ENCODE measurements around the gene CCL14. TPM values are rescaled to one million over a fixed set of nuclear protein-coding genes. Genes with fewer than 3 reads are reported as not detected.

Gene CCL14
- total and polyA plus RNA-seq, 2 of the 13 experiments (the other 11 are each of a cell fraction or from before 2014, with no cell fraction given): 1.1 to 1.7 TPM

- TF ChIP-seq ZBTB49 (CRISPR knock-in tag; IDR thresholded peaks at IDR 0.05; ENCODE audit: borderline replicate concordance): no peak
- no peak for TF ChIP-seq POLR2AphosphoS2 (IDR thresholded peaks at IDR 0.05; ENCODE audit: low read depth, low read length)
- peak; percentile 85 for TF ChIP-seq GATAD2A (CRISPR knock-in tag; IDR thresholded peaks at IDR 0.05)
- TF ChIP-seq ZHX1 (CRISPR knock-in tag; IDR thresholded peaks at IDR 0.05; ENCODE audit: low read depth): no peak
- TF ChIP-seq ZNF609 (CRISPR knock-in tag; IDR thresholded peaks at IDR 0.05; ENCODE audit: borderline replicate concordance): no peak; the same call in 1 of the 2 replicates
- TF ChIP-seq GATAD1 (CRISPR knock-in tag; IDR thresholded peaks at IDR 0.05): peak; percentile 62; the same call in 1 of the 2 replicates
- no peak for TF ChIP-seq ZNF430 (CRISPR knock-in tag; IDR thresholded peaks at IDR 0.05)
- TF ChIP-seq POLR2G (IDR thresholded peaks at IDR 0.05; ENCODE audit: low read depth, low read length): no peak
- no peak for TF ChIP-seq ZNF138 (CRISPR knock-in tag; IDR thresholded peaks at IDR 0.05; ENCODE audit: low read depth)
- no peak for TF ChIP-seq TP53 (CRISPR knock-in tag; conservative IDR thresholded peaks at IDR 0.05)
- no peak for TF ChIP-seq FOXC1 (CRISPR knock-in tag; IDR thresholded peaks at IDR 0.05; ENCODE audit: borderline replicate concordance)
- TF ChIP-seq HNRNPL (IDR thresholded peaks at IDR 0.05; ENCODE audit: low read depth, low read length): no peak
- no peak for TF ChIP-seq ASH2L (IDR thresholded peaks at IDR 0.05; ENCODE audit: insufficient read length, low read depth, low read length)
- no peak for TF ChIP-seq HIVEP1 (CRISPR knock-in tag; IDR thresholded peaks at IDR 0.05)
- no peak for TF ChIP-seq POLR2A (IDR thresholded peaks at IDR 0.05; ENCODE audit: insufficient read depth in 1 of 2, low read depth in 2 of 2, low read length in 2 of 2)
- TF ChIP-seq ZSCAN5A (CRISPR knock-in tag; IDR thresholded peaks at IDR 0.05; ENCODE audit: borderline replicate concordance): no peak
Measured at GRCh38 chr17:35981908-35982330, 4.6 kb downstream of the CCL14 start (continued).
